K562 (cell line): ENCODE data around the gene GPX6. TPM values are rescaled to one million over a fixed set of nuclear protein-coding genes. Genes with fewer than 3 reads are reported as not detected.

Experiments used
- ATAC-seq: fragments of 200-7000 bp; cut with Tn5 transposase; 3 replicates; pipeline ENCODE4 v1.9.1; 2020; ENCODE audit warnings: moderate library complexity
- BruUV-seq: library from RNA; stranded (reverse); fragments of 400-500 nt; replicated peaks from 2 replicates; lab custom pipeline; 2021; lab: Mats Ljungman, UMichigan
- CTCF ChIA-PET: fragments of 300-600 bp; formaldehyde crosslinking; extraction: SDS; loops from one replicate; lab custom pipeline; 2021; ENCODE audit warnings: low intra/inter-chr PET ratio; lab: Yijun Ruan, JAX
- POLR2A ChIA-PET: fragments of 300-600, 350-650 bp; sonication (Branson Sonifier 250); formaldehyde crosslinking; extraction: SDS; loops from one replicate; lab custom pipeline; 2021; ENCODE audit warnings: antibody characterized with exemption, inconsistent platforms; lab: Yijun Ruan, JAX
- DNase-seq, 4 experiments: peaks; one replicate each; pipeline versions ENCODE4 v3.0.0 to v3.0.0-alpha.2; 2011 to 2018; ENCODE audit warnings: low spot score in 3 of 4, mixed read lengths in 3 of 4; ENCODE audit errors: extremely low read depth in 1 of 4
- FAIRE-seq: peaks from 2 replicates; lab custom pipeline; 2011; peaks lifted over from hg19 to GRCh38; lab: Jason Lieb, UNC
- H2AFZ ChIP-seq: 2 replicates; pipeline ENCODE4 v1.6.0; 2011; ENCODE audit warnings: low read depth, low read length, control low read depth, inconsistent platforms
- H3K27ac ChIP-seq: fragments of 200-600 bp; 3 replicates; pipeline ENCODE4 v1.8.0; 2011; ENCODE audit warnings: low read depth, mild to moderate bottlenecking, control low read depth, inconsistent platforms, low read length, moderate library complexity, mixed read lengths; ENCODE audit errors: extremely low read depth
- H3K27me3 ChIP-seq, 2 experiments: fragments of 300-600 bp in 1 of 2; 2 replicates in 1 of 2; 3 replicates in 1 of 2; pipeline versions ENCODE4 v1.6.0 to v1.8.0; 2011; ENCODE audit warnings: inconsistent platforms in 2 of 2, low read length in 2 of 2, mild to moderate bottlenecking in 1 of 2, mixed read lengths in 1 of 2, moderate library complexity in 1 of 2; ENCODE audit not compliant: control insufficient read depth in 2 of 2, insufficient read depth in 2 of 2
- H3K36me3 ChIP-seq: fragments of 300-600 bp; 3 replicates; pipeline ENCODE4 v1.8.0; 2011; ENCODE audit warnings: mild to moderate bottlenecking, low read length, inconsistent platforms; ENCODE audit not compliant: control insufficient read depth, insufficient read depth
- H3K4me1 ChIP-seq, 2 experiments: fragments of 200-600 bp in 1 of 2; replicated peaks in 1 of 2; 2 replicates in 1 of 2; 3 replicates in 1 of 2; pipeline versions ENCODE4 v1.5.1 to v1.8.0; 2011; ENCODE audit warnings: inconsistent platforms in 2 of 2, low read length in 2 of 2, mild to moderate bottlenecking in 1 of 2, mixed read lengths in 1 of 2, moderate library complexity in 1 of 2; ENCODE audit not compliant: control insufficient read depth in 2 of 2, insufficient read depth in 2 of 2
- H3K4me2 ChIP-seq: 2 replicates; pipeline ENCODE4 v1.6.1; 2011; ENCODE audit warnings: low read length, control low read depth, inconsistent platforms, mixed read lengths; ENCODE audit not compliant: insufficient read depth
- H3K4me3 ChIP-seq: fragments of 200-600 bp; sonication (generic), shearing (Covaris generic); 2 replicates; pipeline ENCODE4 v1.5.1; 2016; ENCODE audit warnings: control low read depth, inconsistent platforms
- H3K79me2 ChIP-seq: fragments of 200-600 bp; 3 replicates; pipeline ENCODE4 v1.8.0; 2011; ENCODE audit warnings: low read length, inconsistent platforms; ENCODE audit not compliant: control insufficient read depth, insufficient read depth
- H3K9ac ChIP-seq, 2 experiments: 2 replicates each; pipeline versions ENCODE4 v1.6.0 to v1.6.1; 2011; ENCODE audit warnings: low read depth in 2 of 2, low read length in 2 of 2, control low read depth in 1 of 2, inconsistent platforms in 1 of 2, mild to moderate bottlenecking in 1 of 2, mixed read lengths in 1 of 2; ENCODE audit not compliant: insufficient read depth in 1 of 2
- H3K9me1 ChIP-seq: one replicate; pipeline ENCODE4 v1.6.0; 2011; ENCODE audit warnings: inconsistent platforms, mild to moderate bottlenecking, low read length, moderate library complexity; ENCODE audit not compliant: control insufficient read depth, insufficient read depth
- H3K9me3 ChIP-seq: replicated peaks from 2 replicates; pipeline ENCODE4 v1.5.1; 2011; ENCODE audit warnings: low read depth, low read length, inconsistent platforms; ENCODE audit not compliant: control insufficient read depth, insufficient read depth
- H4K20me1 ChIP-seq: replicated peaks from 2 replicates; pipeline ENCODE4 v1.6.1; 2011; ENCODE audit warnings: low read length, inconsistent platforms, mixed read lengths; ENCODE audit not compliant: control insufficient read depth, insufficient read depth
- MEIS2 ChIP-seq: fragments of 450-650 bp; IDR thresholded peaks from 2 replicates; pipeline ENCODE4 v1.6.1; 2014; ENCODE audit warnings: mild to moderate bottlenecking; ENCODE audit not compliant: partially characterized antibody
- PKNOX1 ChIP-seq: fragments of 450-650 bp; IDR thresholded peaks from 2 replicates; pipeline ENCODE4 v1.6.1; 2016
- TAF15 ChIP-seq: fragments of 200-400 bp; formaldehyde crosslinking; IDR thresholded peaks from 2 replicates; pipeline ENCODE4 v1.6.1; 2017; ENCODE audit warnings: mild to moderate bottlenecking, low read depth, low read length, moderate library complexity
- WGBS: fragments of 100-300 bp; shearing (Covaris generic); methylation state at CpG from one replicate; pipeline ENCODE4 v1.1.6; 2016; ENCODE audit warnings: low coverage, mixed read lengths; ENCODE audit not compliant: insufficient coverage; ENCODE audit errors: missing lambda C conversion rate; 5-methylcytosine and 5-hydroxymethylcytosine counted together
- in situ Hi-C: fragments of 300-500 bp; cut with MboI; formaldehyde crosslinking; loops from 4 replicates; pipeline ENCODE4 v1.15.0; 2018; ENCODE audit warnings: inconsistent platforms, mixed read lengths
- intact Hi-C: fragments of 100-400 bp; cut with micrococcal nuclease; formaldehyde crosslinking; loops from 2 replicates; pipeline ENCODE4 v1.14.2; 2022
- polyA plus RNA-seq, 8 experiments: library from polyadenylated mRNA; depleted of rRNA in 4 of 8; stranded (reverse) in 5 of 8; unstranded in 3 of 8; fragments of >200 nt; fragmentation: Nextera tagmentation in 2 of 8; fragmentation: Illumina TruSeq in 1 of 8; extraction: Ambion mirVana in 2 of 8; extraction: Trizol in 1 of 8; gene quantifications; 2 replicates each; pipeline versions ENCODE4 v1.2.1 to v1.2.3, GENCODE V29; 2011 to 2014; ENCODE audit warnings: inconsistent platforms in 1 of 8, missing spikeins in 1 of 8
- total RNA-seq, 7 experiments: library from RNA; depleted of rRNA in 6 of 7; stranded (reverse); fragments of >200 nt in 6 of 7; fragmentation: Illumina TruSeq in 2 of 7; extraction: Trizol in 2 of 7; gene quantifications; 2 replicates each; pipeline versions ENCODE4 v1.2.1 to v1.2.3, GENCODE V29; 2011 to 2021; ENCODE audit warnings: low replicate concordance in 1 of 7
- TF ChIP-seq, protein P1 (sequence below), 2 experiments: IDR thresholded peaks in 1 of 2; conservative IDR thresholded peaks in 1 of 2; 2 replicates each; pipeline ENCODE4 v1.6.1; 2016; ENCODE audit warnings: low read depth in 2 of 2, mild to moderate bottlenecking in 1 of 2, missing compliant biosample characterization in 1 of 2, missing genetic modification characterization in 1 of 2, moderate library complexity in 1 of 2

GPX6 gene
- total and polyA plus RNA-seq, 9 of the 15 experiments (the other 6 are each of a cell fraction or from before 2014, with no cell fraction given), result not detected

DNA sequence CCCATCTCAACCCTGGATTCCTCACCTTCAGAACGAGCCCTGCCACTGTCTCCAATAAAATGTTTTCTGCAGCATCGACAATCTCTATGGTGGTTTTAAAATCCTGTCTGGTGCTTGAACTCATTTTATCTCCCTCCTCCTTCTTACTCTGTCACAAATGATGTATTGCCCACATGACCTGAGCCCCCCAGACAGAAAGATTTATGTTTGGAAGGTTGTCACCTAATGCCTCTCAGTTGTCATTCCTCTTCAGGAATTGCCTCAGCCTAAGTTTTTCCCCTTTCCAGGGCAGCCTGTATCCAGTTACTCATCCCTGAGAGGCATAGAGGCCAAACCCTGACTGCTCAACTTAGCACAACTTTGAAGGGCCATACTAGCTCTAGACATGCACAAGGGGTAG is 19.3 kb upstream of the GPX6 start:
- no peak for TF ChIP-seq TAF15
- peak; percentile 92 for TF ChIP-seq MEIS2
- TF ChIP-seq, protein P1, sequence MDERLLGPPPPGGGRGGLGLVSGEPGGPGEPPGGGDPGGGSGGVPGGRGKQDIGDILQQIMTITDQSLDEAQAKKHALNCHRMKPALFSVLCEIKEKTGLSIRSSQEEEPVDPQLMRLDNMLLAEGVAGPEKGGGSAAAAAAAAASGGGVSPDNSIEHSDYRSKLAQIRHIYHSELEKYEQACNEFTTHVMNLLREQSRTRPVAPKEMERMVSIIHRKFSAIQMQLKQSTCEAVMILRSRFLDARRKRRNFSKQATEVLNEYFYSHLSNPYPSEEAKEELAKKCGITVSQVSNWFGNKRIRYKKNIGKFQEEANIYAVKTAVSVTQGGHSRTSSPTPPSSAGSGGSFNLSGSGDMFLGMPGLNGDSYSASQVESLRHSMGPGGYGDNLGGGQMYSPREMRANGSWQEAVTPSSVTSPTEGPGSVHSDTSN (CRISPR knock-in tag; IDR thresholded peaks at IDR 0.05; ENCODE audit: low read depth), result no peak
- TF ChIP-seq, protein P1 (tag; conservative IDR thresholded peaks at IDR 0.05; ENCODE audit: low read depth), result peak; percentile 73
- TF ChIP-seq PKNOX1, result peak; percentile 75
- H3K79me2 ChIP-seq, result no peaks in the 10 kb centered on the region
- FAIRE-seq, result no peak
- ChIA-PET POLR2A (interaction anchor here (0.5 kb wide), 1 partner anchor 199 kb away, joined by 3 read pairs; the partner anchor contains the start of gene ZSCAN31), CTCF (no interaction called here)
- no peak for ATAC-seq
- H3K27me3 ChIP-seq, result no peaks in the 10 kb centered on the region
- H3K36me3 ChIP-seq, result no peaks in the 10 kb centered on the region
- H3K9ac ChIP-seq, result no peak overlapping the region
- WGBS, result 9% methylated on average over 2 of the region's 2 CpGs
- no peaks in the 10 kb centered on the region for H4K20me1 ChIP-seq
- H3K4me2 ChIP-seq, result no peak overlapping the region
- in situ Hi-C loops (loop anchor here (5.0 kb wide), 1 partner anchor 147 kb away; no protein-coding TSS in a partner anchor), intact Hi-C loops (no loop called here)
- no peaks in the 10 kb centered on the region for H3K9me3 ChIP-seq
- DNase-seq, result no peak
- no TSS peak for BruUV-seq
- H3K4me3 ChIP-seq, result no peak overlapping the region
- no peak overlapping the region for H2AFZ ChIP-seq
- H3K9me1 ChIP-seq, result no peaks in the 10 kb centered on the region
- H3K4me1 ChIP-seq, result peaks cover 4 to 14% of the 10 kb centered on the region in 2 experiments; a peak in 4 of 5 replicates
- no peak overlapping the region for H3K27ac ChIP-seq
